A204.1 (cell line): ENCODE data around the gene B3GNT3.
"Not testable (repeated sequence)": the region's sequence is repeated elsewhere in the genome, so short reads cannot be mapped to it uniquely, and the experiment has no call there.

ENCODE experiments used
- FAIRE-seq: peaks from 2 replicates; lab custom pipeline; 2012; peaks lifted over from hg19 to GRCh38; lab: Jason Lieb, UNC

Gene B3GNT3

DNA sequence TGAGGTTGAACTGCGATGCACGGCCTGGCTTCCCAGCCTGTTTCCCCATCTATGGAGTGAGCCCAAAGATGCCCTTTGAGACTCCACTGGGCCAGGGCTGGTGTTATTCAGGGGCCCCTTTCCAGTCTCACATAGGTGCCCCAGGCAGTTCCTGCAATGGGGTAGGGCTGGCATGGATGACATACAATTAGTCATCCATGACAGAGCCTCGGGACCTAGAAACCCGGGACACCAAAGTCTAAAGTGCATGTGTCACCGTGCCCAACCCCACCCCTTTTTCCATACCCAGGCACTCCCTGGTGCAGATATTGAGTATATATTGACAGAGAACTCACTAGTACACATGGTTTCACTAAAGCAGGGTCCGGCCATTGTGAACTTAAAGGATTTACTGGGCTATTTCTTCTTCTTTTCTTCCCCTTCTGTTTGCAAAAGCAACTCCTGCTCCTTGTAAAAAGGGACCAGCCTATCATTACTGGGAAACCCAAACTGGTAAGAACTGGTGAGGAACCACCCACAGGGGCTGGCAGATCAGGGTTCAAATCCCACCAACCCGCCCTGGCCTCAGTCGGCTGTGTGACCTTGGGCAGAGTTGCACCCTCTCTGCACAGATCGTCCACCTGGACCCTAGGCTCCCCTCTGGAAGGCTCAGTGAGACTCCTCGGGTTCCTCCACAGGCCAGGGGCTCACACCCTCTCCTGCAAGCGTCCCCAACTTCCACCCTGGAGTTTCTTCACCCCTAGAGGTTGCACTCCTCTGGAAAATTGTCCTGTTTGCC is 2.7 kb downstream of the B3GNT3 start:
- FAIRE-seq: no peak

DNA sequence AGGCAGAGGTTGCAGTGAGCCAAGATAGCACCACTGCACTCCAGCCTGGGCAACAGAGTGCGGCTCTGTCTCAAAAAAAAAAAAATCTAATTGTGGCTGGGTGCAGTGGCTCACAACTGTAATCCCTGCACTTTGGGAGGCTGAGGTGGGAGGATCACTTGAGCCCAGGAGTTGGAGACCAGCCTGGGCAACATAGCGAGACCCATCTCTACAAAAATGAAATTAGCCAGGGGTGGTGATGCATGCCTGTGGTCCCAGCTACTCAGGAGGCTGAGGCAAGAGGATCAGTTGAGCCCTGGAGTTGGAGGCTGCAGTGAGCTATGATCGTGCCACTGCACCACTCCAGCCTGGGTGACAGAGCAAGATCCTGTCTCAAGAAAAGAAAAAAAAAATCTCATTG is 3.7 kb downstream of the B3GNT3 start:
- not testable (repeated sequence) for FAIRE-seq

DNA sequence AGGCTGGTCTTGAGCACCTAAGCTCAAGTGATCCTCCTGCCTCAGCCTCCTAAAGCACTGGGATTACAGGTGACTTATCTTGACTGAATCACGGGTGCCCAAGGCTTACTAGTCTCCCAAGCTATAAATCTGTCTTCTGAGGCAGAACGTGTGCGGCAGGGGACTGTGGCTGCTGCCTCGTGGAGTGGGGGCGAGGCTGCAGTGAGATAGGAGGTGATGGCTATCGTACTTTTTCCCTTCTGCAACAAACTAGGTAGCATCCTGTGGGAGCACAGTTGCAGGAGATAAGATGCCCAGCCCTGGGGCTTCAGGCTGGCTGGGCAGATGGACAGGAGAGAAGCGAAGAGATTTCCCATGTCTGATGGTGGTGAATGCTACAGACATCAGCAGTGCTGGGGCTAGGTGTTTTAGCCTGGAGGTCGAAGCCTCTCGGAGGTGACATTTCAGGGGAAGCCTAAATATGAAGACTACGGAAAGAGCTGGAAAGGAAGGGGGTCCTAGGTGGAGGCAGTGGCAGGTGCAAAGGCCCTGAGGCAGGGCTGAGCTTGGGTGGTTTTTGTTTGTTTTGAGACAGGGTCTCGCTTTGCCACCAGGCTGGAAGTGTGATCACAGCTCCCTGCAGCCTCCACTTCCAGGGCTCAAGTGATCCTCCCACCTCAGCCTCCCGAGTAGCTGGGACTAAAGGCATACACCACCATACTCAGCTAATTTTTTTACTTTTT is 7.4 kb downstream of the B3GNT3 start:
- no peak for FAIRE-seq

DNA sequence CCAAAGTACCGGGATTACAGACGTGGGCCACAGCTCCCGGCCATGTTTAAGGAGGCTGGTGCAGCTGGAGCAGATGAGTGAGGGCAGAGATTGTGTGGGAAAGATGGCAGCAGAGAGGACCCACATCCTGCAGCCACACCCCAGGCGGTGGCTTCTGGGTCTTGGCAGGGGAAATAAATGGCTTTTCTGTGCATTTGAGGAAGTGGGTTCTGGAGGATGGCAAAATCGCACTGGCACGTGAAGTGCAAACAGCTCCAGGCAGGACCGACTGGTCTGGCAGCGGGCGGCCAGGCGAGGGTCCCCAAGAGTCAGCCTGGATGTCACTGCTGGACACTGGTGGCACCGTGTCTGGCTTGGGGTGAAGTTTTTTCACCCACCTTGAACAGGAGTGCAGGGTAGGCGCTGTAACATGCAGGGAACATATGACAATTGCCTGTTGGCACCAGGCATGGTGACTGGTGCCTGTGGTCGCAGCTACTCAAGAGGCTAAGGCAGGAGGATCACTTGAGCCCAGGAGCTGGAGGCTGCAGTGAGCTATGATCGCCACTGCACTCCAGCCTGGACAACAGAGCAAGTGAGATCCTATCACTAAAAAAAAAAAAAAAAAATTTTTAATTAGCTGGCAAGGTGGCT is 8.4 kb downstream of the B3GNT3 start:
- no peak for FAIRE-seq

DNA sequence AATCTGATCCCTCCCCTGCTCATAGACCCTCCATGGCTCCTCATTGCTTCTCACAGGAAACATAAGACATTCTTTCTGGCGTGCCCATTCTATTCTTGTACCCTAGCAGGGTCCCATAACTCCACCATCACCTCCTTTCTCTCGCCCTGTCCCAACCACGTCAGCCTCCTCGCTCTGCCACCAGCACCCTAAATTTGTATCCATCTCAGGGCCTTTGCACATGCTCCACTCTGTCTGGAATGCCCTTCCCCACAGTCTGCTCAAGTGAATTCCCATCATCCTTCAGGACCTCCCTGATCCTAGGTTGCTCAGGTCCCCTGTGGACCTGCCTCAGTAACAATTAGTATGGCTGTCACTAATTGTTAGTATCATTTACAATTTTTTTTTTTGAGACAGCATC is 10.5 kb downstream of the B3GNT3 start:
- no peak for FAIRE-seq

DNA sequence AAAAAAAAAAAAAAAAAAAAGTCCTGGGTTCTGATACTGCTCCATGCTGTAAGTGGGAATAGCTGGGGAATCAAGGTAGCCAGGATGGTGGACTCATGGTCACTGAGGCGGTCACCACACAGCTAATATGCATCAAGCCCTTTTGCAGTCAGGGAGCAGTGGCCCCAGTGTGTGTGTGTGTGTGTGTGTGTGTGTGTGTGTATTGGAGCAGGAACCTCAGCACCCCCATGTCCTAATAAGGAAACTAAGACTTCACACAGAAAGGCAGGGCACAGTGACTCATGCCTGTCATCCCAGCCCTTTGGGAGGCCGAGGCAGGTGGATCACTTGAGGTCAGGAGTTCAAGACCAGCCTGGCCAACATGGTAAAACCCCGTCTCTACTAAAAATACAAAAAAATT is 12.0 kb downstream of the B3GNT3 start:
- FAIRE-seq: no peak

DNA sequence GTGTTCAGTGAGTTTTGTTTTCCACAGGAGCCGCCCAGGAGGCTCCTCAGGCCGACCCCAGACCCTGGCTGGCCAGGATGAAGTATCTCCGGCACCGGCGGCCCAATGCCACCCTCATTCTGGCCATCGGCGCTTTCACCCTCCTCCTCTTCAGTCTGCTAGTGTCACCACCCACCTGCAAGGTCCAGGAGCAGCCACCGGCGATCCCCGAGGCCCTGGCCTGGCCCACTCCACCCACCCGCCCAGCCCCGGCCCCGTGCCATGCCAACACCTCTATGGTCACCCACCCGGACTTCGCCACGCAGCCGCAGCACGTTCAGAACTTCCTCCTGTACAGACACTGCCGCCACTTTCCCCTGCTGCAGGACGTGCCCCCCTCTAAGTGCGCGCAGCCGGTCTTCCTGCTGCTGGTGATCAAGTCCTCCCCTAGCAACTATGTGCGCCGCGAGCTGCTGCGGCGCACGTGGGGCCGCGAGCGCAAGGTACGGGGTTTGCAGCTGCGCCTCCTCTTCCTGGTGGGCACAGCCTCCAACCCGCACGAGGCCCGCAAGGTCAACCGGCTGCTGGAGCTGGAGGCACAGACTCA is 12.9 kb downstream of the B3GNT3 start:
- FAIRE-seq: no peak

DNA sequence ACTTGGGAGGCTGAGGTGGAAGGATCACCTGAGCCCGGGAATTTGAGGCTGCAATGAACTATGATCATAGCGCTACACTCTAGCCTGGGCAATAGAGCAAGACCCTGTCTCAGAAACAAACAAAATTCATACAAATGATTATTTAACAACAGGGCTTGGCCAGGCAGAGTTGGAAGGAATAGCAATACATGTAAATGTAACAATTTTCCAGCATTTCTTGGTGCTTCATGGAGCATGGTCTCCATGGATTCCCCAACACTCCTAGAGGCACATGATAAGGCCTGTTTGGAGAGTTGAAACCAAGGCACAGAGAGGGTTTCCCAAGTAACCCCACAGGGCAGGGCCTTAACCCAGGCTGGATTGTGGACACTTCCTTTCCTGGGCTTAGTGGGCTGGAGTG is 16.2 kb downstream of the B3GNT3 start:
- no peak for FAIRE-seq

DNA sequence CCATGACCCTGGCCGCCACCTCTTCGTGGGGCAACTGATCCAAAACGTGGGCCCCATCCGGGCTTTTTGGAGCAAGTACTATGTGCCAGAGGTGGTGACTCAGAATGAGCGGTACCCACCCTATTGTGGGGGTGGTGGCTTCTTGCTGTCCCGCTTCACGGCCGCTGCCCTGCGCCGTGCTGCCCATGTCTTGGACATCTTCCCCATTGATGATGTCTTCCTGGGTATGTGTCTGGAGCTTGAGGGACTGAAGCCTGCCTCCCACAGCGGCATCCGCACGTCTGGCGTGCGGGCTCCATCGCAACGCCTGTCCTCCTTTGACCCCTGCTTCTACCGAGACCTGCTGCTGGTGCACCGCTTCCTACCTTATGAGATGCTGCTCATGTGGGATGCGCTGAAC is 16.7 kb downstream of the B3GNT3 start:
- no peak for FAIRE-seq

DNA sequence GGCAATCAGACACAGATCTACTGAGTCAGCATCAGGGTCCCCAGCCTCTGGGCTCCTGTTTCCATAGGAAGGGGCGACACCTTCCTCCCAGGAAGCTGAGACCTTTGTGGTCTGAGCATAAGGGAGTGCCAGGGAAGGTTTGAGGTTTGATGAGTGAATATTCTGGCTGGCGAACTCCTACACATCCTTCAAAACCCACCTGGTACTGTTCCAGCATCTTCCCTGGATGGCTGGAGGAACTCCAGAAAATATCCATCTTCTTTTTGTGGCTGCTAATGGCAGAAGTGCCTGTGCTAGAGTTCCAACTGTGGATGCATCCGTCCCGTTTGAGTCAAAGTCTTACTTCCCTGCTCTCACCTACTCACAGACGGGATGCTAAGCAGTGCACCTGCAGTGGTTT is 17.2 kb downstream of the B3GNT3 start:
- no peak for FAIRE-seq

DNA sequence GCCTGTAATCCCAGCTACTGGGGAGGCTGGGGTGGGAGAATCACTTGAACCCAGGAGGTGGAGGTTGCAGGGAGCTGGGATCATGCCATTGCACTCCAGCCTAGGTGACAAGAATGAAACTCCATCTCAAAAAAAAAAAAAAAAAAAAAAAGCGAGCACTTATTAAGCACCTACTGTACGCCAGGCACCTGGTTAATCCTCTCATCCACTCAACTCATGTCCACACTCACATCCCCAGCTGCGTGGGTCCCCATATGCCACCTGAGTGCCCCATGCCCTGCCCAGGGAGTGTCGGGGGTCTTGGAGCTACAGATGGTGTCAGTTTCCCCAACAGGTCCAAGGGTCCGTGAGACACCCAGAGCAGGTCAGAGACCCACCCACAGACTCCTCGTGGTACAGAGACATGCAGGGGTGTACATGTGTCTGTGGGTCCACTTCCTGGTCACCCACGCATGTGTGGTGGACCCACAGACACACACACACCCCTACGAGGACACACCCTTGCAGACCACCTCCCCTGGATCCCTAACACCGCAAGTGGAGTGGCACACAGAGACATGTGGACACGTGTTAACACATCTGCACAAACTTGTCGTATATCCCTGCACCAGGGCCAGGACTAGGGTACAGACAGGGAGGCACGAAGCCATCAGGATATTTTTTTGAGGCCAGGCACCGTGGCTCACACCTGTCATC is 22.9 kb downstream of the B3GNT3 start:
- FAIRE-seq: no peak

DNA sequence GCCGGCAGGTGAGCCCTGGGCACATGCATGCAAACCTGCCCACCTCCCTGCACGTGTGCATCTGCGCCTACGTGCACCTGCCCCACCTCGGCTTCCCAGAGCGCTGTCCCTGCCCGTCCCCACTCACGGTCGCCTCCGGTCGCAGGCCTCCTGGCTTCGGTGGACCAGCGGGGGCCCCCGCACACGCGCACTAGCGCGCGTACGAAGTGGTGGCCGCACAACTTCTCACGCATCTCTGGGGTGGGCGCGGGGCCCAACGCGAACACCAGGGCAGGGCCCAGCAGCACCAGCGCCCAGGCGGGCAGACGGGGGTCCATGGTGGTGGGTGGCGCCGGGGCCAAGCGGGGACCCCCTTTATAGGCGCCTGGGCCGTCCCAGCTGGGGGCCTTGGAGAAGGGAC is 26.3 kb downstream of the B3GNT3 start, which contains the start of gene INSL3:
TSS of gene INSL3 (minus strand) at position 330 of the 400 bp plus-strand sequence. CDS start at position 317, 13 bp downstream.
- no peak for FAIRE-seq

DNA sequence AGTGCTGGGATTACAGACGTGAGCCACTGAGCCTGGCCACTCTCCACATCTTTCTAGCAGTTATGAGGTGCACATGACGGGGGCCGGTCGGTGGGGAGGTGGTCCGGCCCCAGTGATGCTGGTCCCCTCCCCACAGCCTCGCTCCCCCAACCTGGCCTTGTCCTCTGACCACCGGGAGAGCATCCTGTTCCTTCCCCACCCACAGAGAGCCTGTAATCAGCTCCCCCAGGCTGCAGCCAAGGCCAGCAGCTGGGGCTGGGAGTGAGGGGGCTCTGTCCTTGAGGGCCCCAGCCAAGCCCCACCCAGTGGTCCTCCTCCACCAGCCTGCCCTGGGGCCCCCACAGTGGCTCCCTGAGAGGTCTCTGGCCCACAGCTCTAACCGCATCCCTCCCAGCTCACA is 29.4 kb downstream of the B3GNT3 start:
- no peak for FAIRE-seq

DNA sequence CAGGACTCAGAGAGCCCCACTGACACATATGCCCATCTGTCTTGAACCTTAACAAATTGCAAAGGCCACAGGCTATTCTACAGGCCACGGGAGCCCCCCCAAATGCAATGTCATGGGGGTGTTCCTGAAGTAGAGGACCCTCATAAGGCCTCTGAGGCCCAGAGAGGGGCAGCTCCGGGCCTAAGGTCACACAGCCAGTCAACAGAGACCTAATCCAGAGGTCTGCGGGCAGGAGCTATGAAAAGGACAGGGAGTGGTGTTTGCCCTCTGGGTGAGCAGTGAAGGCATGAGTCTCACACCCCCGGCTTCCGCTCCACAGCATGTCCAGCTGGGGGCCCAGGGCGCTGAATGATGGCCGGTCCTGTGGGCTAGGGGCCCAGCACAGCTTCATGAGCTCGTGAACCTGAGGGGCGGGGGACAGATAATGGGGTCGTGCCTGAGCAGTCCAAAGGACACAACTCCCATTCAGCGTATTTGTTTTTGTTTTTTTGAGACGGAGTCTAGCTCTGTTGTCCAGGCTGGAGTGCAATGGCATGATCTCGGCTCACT is 31.6 kb downstream of the B3GNT3 start:
- FAIRE-seq: no peak

DNA sequence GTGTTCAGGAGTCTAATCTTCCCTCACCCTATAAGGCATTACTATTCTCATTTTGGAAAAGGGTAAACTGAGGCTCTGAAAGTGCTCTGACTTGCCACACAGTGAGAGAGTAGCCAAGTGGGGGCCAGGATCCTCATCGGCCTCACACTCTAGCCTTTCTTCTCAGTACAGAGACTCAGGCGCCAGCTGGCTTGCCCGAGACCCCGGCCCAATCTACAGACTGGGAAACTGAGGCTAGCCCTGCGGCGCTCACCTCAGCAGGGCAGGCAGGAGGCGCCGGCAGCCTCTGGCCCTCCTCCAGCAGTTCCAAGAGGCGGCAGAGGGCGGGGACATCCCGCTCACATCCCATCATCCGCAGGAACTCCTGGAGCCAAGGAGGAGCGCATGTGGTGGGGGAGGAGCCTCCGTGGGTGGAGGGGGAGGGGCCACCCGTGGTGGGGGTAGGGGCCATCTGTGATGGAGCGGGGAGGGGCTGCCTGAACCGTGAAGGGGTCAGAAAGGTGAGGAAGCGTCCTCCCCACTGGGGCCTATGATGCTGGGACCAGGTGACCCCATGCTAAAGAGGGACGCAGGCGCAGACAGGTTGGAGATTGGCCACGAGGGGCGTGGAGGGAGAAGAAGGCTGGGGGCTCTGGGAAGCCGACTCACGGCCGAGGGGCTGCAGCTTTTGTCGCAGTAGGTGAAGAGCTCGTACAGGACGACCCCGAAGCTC is 35.1 kb downstream of the B3GNT3 start:
- FAIRE-seq: no peak

DNA sequence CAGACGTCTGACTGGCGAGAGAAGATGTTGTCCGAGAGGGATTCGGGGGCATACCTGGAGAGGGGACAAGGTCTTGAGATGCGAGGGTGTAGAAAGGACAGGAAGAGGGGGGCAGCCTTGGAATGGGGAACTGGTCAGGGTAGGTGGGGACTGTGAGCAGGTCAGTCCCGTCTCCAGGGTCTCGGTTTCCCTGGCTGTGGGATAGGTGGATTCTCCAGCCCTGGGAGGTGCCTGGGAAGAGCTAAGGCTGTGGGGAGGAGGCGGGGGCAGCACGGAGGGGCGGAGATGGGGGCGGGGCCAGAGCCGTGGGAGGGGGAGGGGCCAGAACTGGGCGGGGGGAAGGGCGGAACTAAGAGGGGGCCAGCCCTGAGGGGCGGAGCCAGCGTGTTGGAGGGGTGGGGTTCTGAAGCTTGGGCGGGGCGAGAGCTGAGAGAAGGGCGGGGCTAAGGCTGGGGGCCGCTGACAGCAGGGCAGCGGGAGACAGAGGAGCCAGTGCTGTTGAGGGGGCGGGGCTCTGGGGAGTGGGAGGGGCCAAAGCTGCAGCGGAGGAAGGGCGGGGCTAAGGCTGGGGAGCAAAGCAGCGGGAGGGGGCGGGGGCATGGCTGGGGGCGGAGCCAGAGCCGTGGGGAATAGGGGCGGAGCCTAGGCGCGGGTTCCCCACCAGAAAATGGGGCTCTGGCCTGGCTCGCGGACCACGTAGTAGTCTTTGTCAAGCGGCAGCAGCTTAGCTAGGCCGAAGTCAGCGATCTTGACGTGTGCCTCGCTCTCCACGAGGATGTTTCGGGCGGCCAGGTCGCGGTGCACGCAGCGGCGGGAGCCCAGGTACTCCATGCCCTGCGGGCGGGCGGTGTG is 35.9 kb downstream of the B3GNT3 start:
- FAIRE-seq: no peak

DNA sequence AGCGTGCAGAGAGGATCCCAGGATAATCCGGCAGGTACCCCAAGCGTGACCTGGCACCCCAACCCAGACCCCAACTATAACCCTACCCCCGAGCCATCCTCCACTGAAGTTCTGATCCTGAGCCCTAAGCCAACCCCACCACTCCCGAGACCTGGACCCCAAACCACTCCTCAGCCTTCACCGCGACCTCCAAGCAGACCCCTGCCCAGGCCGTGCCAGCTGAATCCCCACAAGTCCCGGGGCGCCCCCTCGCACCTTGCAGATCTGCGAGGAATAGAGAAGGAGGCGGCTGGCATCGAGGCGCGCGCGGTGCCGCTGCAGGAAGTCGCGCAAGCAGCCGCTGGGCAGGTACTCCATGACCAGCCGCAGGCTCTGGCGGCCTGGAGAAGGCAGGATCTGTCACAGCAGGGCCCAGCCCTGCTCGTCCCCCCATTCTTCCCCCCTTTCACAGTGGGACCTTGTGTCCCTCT is 36.5 kb downstream of the B3GNT3 start:
- FAIRE-seq: no peak

DNA sequence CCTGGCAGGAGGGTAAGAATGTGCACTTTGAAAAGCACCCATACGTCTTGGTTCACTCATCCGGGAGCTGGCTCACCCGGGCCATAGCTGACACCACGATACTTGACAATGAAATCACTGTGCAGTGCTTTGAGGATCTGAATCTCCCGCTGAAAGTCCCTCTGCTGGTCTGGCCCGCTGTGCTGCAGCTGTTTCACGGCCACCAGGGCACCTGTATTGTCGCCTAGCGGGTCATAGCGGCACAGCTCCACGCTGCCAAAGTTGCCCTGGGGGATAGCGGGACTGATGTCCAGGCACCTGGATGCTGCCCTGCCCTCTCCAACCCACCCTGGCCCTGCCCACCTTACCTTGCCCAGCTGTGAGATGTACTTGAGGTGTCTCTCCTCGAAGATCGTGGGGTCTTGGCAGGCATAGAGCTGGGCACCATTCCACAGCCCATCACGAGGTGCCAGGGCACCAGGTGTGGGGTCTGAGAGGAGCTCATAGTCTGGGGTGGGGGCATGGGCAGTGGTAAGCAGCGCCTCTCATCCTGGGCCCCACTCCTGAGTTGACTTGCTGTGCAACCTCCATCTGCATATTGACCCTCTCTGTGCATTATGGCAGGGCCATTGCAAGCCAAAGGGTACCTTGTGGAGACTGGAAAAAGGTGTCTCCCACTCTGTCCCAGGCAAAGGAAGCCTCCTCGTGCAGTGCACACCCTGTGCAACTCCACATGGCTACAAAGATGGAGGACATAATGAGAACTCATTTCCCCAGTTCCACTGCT is 37.7 kb downstream of the B3GNT3 start:
- no peak for FAIRE-seq
